Activated T-cell treated with anti-CD3 and anti-CD28 coated beads for 1 hour (primary cell): ENCODE results near the gene MAP3K20.
"Not testable (repeated sequence)": the region's sequence is repeated elsewhere in the genome, so short reads cannot be mapped to it uniquely, and the experiment has no call there.

Experiments used
- DNase-seq: peaks from one replicate; pipeline ENCODE4 v3.0.0-alpha.2; 2020; ENCODE audit warnings: low read depth

The MAP3K20 gene

GRCh38 chr2:173235947-173236803, 160.5 kb downstream of the MAP3K20 start:
- no peak for DNase-seq

GRCh38 chr2:173238385-173238784, 162.7 kb downstream of the MAP3K20 start:
- DNase-seq = no peak

- DNase-seq = no peak
These were observed 163.2 kb downstream of the MAP3K20 start for GRCh38 chr2:173238831-173239230.

- no peak for DNase-seq
These were observed 164.0 kb downstream of the MAP3K20 start for GRCh38 chr2:173239644-173240043.

- DNase-seq = no peak
These were observed 164.4 kb downstream of the MAP3K20 start for GRCh38 chr2:173240083-173240482.

- DNase-seq = no peak
These were observed 166.0 kb downstream of the MAP3K20 start for GRCh38 chr2:173241643-173242042.

- DNase-seq = no peak
These were observed 171.5 kb downstream of the MAP3K20 start for GRCh38 chr2:173247156-173247555.

GRCh38 chr2:173248381-173248780, 172.7 kb downstream of the MAP3K20 start:
- no peak for DNase-seq

GRCh38 chr2:173249661-173250641, 174.3 kb downstream of the MAP3K20 start:
- DNase-seq = no peak

GRCh38 chr2:173251225-173251624, 175.6 kb downstream of the MAP3K20 start:
- DNase-seq = no peak

GRCh38 chr2:173252581-173252980, 176.9 kb downstream of the MAP3K20 start:
- no peak for DNase-seq

GRCh38 chr2:173254659-173255058, 179.0 kb downstream of the MAP3K20 start:
- no peak for DNase-seq

GRCh38 chr2:173258701-173259100, 183.1 kb downstream of the MAP3K20 start:
- DNase-seq = no peak

GRCh38 chr2:173262356-173262755, 186.7 kb downstream of the MAP3K20 start:
- not testable (repeated sequence) for DNase-seq

- no peak for DNase-seq
These were observed 188.5 kb downstream of the MAP3K20 start for GRCh38 chr2:173264151-173264550.

GRCh38 chr2:173264603-173265366, 189.1 kb downstream of the MAP3K20 start:
- no peak for DNase-seq

- DNase-seq = no peak
These were observed 195.5 kb downstream of the MAP3K20 start for GRCh38 chr2:173271135-173271534.

- DNase-seq = no peak
These were observed 196.2 kb downstream of the MAP3K20 start for GRCh38 chr2:173271825-173272224.

GRCh38 chr2:173272849-173273248, 197.2 kb downstream of the MAP3K20 start:
- no peak for DNase-seq

GRCh38 chr2:173278794-173279526, 203.3 kb downstream of the MAP3K20 start:
- DNase-seq = no peak

GRCh38 chr2:173279527-173279868, 203.9 kb downstream of the MAP3K20 start:
- DNase-seq = no peak
